Measurements from ENCODE around the gene MSX1. TPM values are rescaled to one million over a fixed set of nuclear protein-coding genes. Genes with fewer than 3 reads are reported as not detected.
"Not testable (repeated sequence)": the region's sequence is repeated elsewhere in the genome, so short reads cannot be mapped to it uniquely, and the experiment has no call there.

MSX1 gene
- total RNA-seq, 1 experiment from 2014 or later, result not detected

- Histone ChIP-seq H2BK120ac (ENCODE audit: low read depth, low read length, poor library complexity, severe bottlenecking) (no peak overlapping the region), H2BK5ac (ENCODE audit: insufficient read length, low read length) (no peak overlapping the region), H3K27ac (ENCODE audit: insufficient read length, low read depth, low read length) (no peak overlapping the region), H3K79me1 (ENCODE audit: insufficient read depth, low read depth, low read length, poor library complexity, severe bottlenecking) (no peaks in the 10 kb centered on the region), H3K23ac (ENCODE audit: insufficient read length, low read depth, low read length) (no peak overlapping the region), H4K5ac (ENCODE audit: insufficient read length, low read depth, low read length) (no peak overlapping the region), H2BK12ac (ENCODE audit: insufficient read length, low read depth, low read length) (no peak overlapping the region), H3K18ac (ENCODE audit: insufficient read length, low read depth, low read length) (no peak overlapping the region), H3K4ac (ENCODE audit: low read depth, low read length) (no peak overlapping the region), H2AFZ (ENCODE audit: low read length) (no peak overlapping the region), H2AK5ac (ENCODE audit: insufficient read length, low read length) (no peak overlapping the region), H4K91ac (ENCODE audit: insufficient read length, low read depth, low read length) (no peak overlapping the region), H3K27me3 (ENCODE audit: insufficient read depth, low read length) (peaks cover 3% of the 10 kb centered on the region; the same call in 1 of the 2 replicates), H4K8ac (replicated peaks; ENCODE audit: insufficient read length, low read depth, low read length) (no peak overlapping the region), H3K79me2 (ENCODE audit: insufficient read depth, low read length) (no peaks in the 10 kb centered on the region), H3T11ph (ENCODE audit: low read length) (no peak overlapping the region), H3K4me2 (ENCODE audit: insufficient read depth, insufficient read length, low read length) (no peak overlapping the region), H3K9me3 (ENCODE audit: control insufficient read depth, low read depth, low read length) (no peaks in the 10 kb centered on the region), H3K14ac (ENCODE audit: insufficient read depth, low read length) (no peak overlapping the region), H3K4me1 (ENCODE audit: insufficient read depth, low read length) (no peaks in the 10 kb centered on the region), H4K20me1 (ENCODE audit: control insufficient read depth, insufficient read depth, insufficient read length) (no peaks in the 10 kb centered on the region), H3K56ac (ENCODE audit: insufficient read length, low read depth, low read length) (no peak overlapping the region), H2BK20ac (ENCODE audit: low read depth, low read length, poor library complexity, severe bottlenecking) (no peak overlapping the region), H3K9ac (ENCODE audit: extremely low read depth, insufficient read length, low read length) (no peak overlapping the region), H2BK15ac (ENCODE audit: low read depth, low read length) (no peak overlapping the region), H3K23me2 (ENCODE audit: insufficient read length, low read depth, low read length, poor library complexity, severe bottlenecking) (no peaks in the 10 kb centered on the region)
- Mint-ChIP-seq H3K4me1 (peaks cover 0 to 2% of the 10 kb centered on the region in 2 experiments; a peak in 1 of 4 replicates), H3K27ac (no peak overlapping the region), H3K36me3 (ENCODE audit: insufficient read depth in 1 of 3, low read depth in 3 of 3) (peaks cover 4 to 12% (median 5%) of the 10 kb centered on the region in 3 experiments; a peak in 6 of 7 replicates), H3K9me3 (peaks cover 12 to 13% of the 10 kb centered on the region in 2 experiments; a peak in 4 of 5 replicates), H3K27me3 (ENCODE audit: low read depth) (peaks cover 58% of the 10 kb centered on the region), H3K4me3 (no peak overlapping the region)
- no peak for TF ChIP-seq CTCF (conservative IDR thresholded peaks at IDR 0.05)
- no peak for DNase-seq
Observed at GRCh38 chr4:4821577-4821976, 37.9 kb upstream of the MSX1 start.

- H2AFZ ChIP-seq (ENCODE audit: low read length); H3K79me1 ChIP-seq (ENCODE audit: insufficient read depth, low read depth, low read length, poor library complexity, severe bottlenecking); H2BK5ac ChIP-seq (ENCODE audit: insufficient read length, low read length); H2BK20ac ChIP-seq (ENCODE audit: low read depth, low read length, poor library complexity, severe bottlenecking); H4K5ac ChIP-seq (ENCODE audit: insufficient read length, low read depth, low read length); H3K9ac ChIP-seq (ENCODE audit: extremely low read depth, insufficient read length, low read length); H3K4me1 Mint-ChIP-seq; H2BK120ac ChIP-seq (ENCODE audit: low read depth, low read length, poor library complexity, severe bottlenecking); H3K18ac ChIP-seq (ENCODE audit: insufficient read length, low read depth, low read length); H3K4me1 ChIP-seq (ENCODE audit: insufficient read depth, low read length); H2BK12ac ChIP-seq (ENCODE audit: insufficient read length, low read depth, low read length); H4K8ac ChIP-seq (replicated peaks; ENCODE audit: insufficient read length, low read depth, low read length); H2BK15ac ChIP-seq (ENCODE audit: low read depth, low read length); H3K4me3 Mint-ChIP-seq; H3K27me3 ChIP-seq (ENCODE audit: insufficient read depth, low read length); H3K79me2 ChIP-seq (ENCODE audit: insufficient read depth, low read length); H3K9me3 ChIP-seq (ENCODE audit: control insufficient read depth, low read depth, low read length); H2AK5ac ChIP-seq (ENCODE audit: insufficient read length, low read length); H3K23ac ChIP-seq (ENCODE audit: insufficient read length, low read depth, low read length); H3T11ph ChIP-seq (ENCODE audit: low read length); DNase-seq; H3K4ac ChIP-seq (ENCODE audit: low read depth, low read length); H4K91ac ChIP-seq (ENCODE audit: insufficient read length, low read depth, low read length); H3K27ac ChIP-seq (ENCODE audit: insufficient read length, low read depth, low read length); H3K14ac ChIP-seq (ENCODE audit: insufficient read depth, low read length); H3K27ac Mint-ChIP-seq; H3K23me2 ChIP-seq (ENCODE audit: insufficient read length, low read depth, low read length, poor library complexity, severe bottlenecking); H3K4me2 ChIP-seq (ENCODE audit: insufficient read depth, insufficient read length, low read length); H3K56ac ChIP-seq (ENCODE audit: insufficient read length, low read depth, low read length); H4K20me1 ChIP-seq (ENCODE audit: control insufficient read depth, insufficient read depth, insufficient read length): not testable (repeated sequence)
- Mint-ChIP-seq H3K27me3 (ENCODE audit: low read depth) (peaks cover 57% of the 10 kb centered on the region), H3K9me3 (peaks cover 12 to 13% of the 10 kb centered on the region in 2 experiments; a peak in 4 of 5 replicates), H3K36me3 (ENCODE audit: insufficient read depth in 1 of 3, low read depth in 3 of 3) (peaks cover 4 to 12% (median 5%) of the 10 kb centered on the region in 3 experiments; a peak in 6 of 7 replicates)
- no CpG with 5 or more reads among the region's 6 CpGs for whole genome bisulfite sequencing (ENCODE audit: extremely low coverage, insufficient read length, low lambda C conversion rate)
Observed at GRCh38 chr4:4822286-4822685, 37.2 kb upstream of the MSX1 start.

All from H9 (cell line).